ENCODE results near the gene CAMSAP1.

DNA sequence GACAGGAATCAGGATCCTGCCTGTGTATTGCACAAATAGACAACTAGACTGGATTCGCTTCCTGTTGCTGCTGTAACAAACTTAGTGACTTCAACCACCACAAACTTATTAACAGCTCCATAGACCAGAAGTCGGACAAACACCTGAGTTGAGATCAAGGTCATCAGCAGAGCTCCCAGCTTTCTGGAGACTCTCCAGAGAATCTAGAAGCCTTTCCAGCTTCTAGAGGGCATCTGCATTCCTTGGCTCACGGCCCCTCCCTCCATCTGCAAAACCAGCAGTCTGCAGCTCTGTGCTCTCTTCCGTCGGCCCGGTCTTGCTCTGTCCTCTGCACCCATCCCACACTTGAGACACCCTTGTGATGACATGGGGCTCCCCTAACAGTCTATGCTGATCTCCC lies 106.3 kb downstream of the CAMSAP1 start:
- TF ChIP-seq PPARA (CRISPR knock-in tag; IDR thresholded peaks at IDR 0.05; ENCODE audit: borderline replicate concordance) (no peak), SNAI2 (CRISPR knock-in tag; IDR thresholded peaks at IDR 0.05) (no peak), ZFP30 (CRISPR knock-in tag; IDR thresholded peaks at IDR 0.05) (no peak), ARNTL (CRISPR knock-in tag; IDR thresholded peaks at IDR 0.05; ENCODE audit: borderline replicate concordance, low read depth) (no peak)
- TF ChIP-seq, protein P1, sequence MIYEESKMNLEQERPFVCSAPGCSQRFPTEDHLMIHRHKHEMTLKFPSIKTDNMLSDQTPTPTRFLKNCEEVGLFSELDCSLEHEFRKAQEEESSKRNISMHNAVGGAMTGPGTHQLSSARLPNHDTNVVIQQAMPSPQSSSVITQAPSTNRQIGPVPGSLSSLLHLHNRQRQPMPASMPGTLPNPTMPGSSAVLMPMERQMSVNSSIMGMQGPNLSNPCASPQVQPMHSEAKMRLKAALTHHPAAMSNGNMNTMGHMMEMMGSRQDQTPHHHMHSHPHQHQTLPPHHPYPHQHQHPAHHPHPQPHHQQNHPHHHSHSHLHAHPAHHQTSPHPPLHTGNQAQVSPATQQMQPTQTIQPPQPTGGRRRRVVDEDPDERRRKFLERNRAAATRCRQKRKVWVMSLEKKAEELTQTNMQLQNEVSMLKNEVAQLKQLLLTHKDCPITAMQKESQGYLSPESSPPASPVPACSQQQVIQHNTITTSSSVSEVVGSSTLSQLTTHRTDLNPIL (CRISPR knock-in tag; IDR thresholded peaks at IDR 0.05; ENCODE audit: low read depth) = no peak

All from SK-N-SH treated with all-trans-retinoic acid at 6 μM for 48 hours (cell line).